Measurements from ENCODE around the gene DGKD.

DNA sequence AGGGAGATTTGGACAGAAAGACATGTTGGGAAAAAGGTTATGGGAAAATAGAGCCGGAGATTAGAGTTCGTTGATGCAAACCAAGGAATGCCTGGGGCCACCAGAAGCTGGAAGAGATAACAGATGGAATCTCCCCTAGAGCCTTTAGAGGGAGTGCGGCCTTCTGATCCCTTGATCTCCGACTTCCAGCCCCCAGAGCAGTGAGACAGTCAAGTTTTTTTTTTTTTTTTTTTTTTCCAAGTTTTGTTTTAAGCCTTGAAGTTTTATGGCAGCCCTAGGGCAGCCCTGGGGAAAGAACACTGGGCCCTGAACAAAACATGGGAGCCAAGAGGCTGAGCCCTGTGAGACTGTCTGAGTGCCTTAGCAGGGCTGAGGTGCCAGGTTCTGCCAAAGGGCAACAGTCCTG is 6.5 kb downstream of the DGKD start:
- TF ChIP-seq, protein P1, sequence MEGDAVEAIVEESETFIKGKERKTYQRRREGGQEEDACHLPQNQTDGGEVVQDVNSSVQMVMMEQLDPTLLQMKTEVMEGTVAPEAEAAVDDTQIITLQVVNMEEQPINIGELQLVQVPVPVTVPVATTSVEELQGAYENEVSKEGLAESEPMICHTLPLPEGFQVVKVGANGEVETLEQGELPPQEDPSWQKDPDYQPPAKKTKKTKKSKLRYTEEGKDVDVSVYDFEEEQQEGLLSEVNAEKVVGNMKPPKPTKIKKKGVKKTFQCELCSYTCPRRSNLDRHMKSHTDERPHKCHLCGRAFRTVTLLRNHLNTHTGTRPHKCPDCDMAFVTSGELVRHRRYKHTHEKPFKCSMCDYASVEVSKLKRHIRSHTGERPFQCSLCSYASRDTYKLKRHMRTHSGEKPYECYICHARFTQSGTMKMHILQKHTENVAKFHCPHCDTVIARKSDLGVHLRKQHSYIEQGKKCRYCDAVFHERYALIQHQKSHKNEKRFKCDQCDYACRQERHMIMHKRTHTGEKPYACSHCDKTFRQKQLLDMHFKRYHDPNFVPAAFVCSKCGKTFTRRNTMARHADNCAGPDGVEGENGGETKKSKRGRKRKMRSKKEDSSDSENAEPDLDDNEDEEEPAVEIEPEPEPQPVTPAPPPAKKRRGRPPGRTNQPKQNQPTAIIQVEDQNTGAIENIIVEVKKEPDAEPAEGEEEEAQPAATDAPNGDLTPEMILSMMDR (IDR thresholded peaks at IDR 0.05): no peak
- TF ChIP-seq POLR2A (IDR thresholded peaks at IDR 0.05) (no peak), POLR2AphosphoS5 (IDR thresholded peaks at IDR 0.05) (no peak), EP300 (IDR thresholded peaks at IDR 0.05) (no peak)

Measured in suprapubic skin (tissue), 4 donors.